GM12801 (cell line): ENCODE measurements around the gene ANKRD35.

Experiments used
- TF ChIP-seq, protein P1 (sequence below): IDR thresholded peaks from one replicate; pipeline ENCODE4 v1.5.1; 2011; ENCODE audit warnings: control low read depth; ENCODE audit not compliant: insufficient read length; ENCODE audit errors: extremely low read depth

ANKRD35 gene, protein sequence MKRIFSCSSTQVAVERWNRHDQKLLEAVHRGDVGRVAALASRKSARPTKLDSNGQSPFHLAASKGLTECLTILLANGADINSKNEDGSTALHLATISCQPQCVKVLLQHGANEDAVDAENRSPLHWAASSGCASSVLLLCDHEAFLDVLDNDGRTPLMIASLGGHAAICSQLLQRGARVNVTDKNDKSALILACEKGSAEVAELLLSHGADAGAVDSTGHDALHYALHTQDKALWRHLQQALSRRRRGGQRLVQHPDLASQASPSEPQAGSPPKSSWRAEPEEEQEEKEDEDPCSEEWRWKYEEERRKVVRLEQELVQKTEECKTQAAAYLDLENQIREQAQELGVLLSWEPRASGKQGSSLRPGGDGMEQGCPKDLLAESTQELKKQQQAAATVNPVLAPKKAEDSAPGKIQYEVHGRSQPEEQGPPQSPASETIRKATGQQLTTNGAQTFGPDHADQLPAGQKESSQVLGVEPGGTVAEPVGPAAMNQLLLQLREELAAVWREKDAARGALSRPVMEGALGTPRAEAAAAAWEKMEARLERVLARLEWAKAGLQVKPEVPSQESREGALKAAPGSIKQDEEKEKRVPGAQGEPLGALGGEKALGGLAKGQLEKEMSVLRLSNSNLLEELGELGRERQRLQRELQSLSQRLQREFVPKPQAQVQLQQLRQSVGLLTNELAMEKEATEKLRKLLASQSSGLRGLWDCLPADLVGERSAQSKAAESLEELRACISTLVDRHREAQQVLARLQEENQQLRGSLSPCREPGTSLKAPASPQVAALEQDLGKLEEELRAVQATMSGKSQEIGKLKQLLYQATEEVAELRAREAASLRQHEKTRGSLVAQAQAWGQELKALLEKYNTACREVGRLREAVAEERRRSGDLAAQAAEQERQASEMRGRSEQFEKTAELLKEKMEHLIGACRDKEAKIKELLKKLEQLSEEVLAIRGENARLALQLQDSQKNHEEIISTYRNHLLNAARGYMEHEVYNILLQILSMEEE

DNA sequence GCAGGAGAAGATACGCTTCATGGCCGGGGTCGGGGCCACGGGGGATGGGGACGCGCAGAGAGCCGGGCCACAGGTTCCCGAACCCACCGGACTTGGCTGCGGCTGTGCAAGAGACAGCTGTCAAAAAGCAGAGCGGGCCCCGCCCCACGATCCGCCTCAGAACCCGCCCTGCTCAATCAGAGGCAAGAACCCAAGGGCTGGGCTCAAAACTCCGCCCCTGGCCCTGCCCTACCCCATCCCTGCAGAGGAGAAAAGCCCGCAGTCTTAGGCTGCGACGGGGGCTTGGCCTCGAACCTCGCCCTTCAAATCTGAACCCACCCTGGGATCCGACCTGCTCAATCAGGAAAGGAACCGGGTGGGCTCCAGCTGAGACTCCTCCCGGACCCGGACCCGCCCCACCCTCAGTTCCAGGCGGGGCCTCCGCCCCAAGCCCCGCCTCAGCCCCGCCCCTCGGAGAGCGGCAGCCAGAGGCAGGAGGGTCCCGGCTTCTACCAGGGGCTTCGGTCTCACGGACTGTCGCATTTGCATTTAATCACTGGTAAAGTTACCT, at the start of gene ANKRD35:
TSS of gene ANKRD35 (minus strand) at position 129 of the 550 bp plus-strand sequence. CDS start at position 21, 108 bp downstream.
- TF ChIP-seq, protein P1, sequence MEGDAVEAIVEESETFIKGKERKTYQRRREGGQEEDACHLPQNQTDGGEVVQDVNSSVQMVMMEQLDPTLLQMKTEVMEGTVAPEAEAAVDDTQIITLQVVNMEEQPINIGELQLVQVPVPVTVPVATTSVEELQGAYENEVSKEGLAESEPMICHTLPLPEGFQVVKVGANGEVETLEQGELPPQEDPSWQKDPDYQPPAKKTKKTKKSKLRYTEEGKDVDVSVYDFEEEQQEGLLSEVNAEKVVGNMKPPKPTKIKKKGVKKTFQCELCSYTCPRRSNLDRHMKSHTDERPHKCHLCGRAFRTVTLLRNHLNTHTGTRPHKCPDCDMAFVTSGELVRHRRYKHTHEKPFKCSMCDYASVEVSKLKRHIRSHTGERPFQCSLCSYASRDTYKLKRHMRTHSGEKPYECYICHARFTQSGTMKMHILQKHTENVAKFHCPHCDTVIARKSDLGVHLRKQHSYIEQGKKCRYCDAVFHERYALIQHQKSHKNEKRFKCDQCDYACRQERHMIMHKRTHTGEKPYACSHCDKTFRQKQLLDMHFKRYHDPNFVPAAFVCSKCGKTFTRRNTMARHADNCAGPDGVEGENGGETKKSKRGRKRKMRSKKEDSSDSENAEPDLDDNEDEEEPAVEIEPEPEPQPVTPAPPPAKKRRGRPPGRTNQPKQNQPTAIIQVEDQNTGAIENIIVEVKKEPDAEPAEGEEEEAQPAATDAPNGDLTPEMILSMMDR, result no peak

DNA sequence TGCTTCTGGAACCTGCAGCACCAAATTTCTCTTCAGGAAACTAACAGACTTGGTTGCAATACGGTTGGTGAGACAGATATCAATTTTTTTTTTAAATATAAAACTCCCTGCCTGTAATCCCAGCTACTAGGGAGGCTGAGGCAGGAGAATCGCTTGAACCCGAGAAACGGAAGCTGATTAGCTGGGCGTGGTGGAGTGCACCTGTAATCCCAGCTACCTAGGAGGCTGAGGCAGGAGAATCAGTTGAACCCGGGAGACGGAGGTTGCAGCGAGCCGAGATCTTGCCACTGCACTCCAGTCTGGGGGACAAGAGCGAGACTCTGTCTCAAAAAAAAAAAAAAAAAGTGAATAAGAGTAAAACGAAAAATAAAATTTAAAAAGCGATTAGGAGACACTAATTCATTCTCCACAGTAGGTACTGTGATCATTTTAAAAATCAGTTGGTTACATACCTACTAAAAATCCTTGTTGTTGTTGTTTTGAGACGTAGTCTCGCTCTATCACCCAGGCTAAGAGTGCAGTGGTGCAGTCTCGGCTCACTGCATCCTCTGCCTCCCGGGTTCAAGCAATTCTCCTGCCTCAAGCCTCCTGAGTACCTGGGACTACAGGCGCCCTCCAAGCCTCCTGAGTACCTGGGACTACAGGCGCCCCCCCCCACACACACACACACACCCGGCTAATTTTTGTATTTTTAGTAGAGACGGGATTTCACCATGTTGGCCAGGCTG, 42.4 kb upstream of the ANKRD35 start:
- TF ChIP-seq, protein P1, result no peak

DNA sequence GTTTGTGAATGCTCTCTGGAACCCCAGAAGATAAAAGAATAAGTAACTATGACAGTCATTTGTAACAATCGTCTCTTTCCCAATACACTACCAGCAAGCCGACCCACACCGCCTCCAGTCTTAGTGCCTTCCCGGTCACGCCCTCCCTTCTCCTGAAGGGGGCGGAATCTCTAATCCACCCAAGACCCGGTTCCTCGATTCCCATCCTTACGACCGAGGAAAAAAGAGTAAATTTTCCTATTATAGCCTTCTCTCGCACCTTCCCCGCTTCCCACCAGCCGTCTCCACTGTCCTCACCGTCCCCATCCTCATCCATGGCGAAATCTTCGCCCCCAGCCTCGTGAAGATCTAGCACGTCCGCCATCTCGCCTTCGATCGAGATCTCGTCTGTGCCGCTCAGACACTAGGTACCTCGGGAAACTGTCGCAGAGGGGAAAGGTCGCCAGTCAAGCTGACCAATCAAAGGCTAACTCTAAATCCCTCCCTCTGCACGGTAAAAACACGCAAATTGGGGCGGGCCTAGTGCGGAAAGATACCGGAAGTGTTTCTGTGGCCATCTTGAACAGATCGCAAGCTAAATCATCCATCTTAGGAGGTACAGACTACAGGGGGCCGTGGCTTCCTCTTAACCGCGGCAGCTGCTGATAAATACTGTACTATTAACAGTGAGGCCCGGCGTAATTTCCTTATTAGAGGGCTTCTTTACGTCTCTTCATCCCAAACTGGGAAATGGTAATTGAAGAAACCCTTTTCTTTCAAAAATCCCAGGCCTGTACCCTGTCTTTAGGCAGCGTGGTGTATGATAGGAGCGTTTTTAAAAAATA, 41.6 kb upstream of the ANKRD35 start, which contains the start of gene RBM8A:
TSS of gene RBM8A (minus strand) at position 422 of the 824 bp plus-strand sequence. CDS start at position 364, 58 bp downstream.
- TF ChIP-seq, protein P1, result no peak

DNA sequence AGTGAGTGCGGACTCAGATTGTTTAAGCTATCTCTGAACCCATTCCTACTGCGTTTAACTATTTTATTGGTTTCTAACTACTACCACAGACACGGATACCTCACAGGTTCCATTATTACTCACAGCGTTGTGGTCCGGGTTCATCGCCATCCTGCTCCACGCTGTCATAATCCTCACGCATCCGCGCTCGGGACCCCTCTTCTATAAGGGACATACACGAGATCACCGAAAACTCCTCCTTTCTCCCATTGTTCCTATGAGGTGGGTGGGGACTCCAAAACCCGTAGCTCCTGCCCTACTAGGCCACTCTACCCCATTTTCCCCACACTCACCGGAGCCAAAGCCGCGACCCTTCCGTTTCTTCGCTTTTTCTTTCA, 41.0 kb upstream of the ANKRD35 start:
- TF ChIP-seq, protein P1, result no peak

DNA sequence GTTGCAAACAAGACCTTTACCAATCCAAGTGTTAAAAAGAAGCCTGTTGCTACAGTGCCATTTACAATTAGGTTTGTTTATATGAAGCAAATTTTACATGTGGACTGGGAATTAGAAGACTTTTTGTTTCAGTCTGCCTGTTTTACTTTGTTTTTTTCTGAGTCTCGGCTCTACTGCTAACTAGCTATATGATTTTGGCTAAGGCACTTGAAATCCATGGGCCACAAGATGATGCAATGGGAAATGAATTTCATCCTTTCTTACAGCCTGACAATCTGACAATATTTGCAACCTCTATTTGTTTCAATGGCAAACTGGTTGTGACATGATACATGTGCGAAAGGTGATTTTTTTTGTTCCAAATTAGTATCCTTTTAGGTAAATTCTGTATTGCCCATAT, 36.6 kb upstream of the ANKRD35 start:
- TF ChIP-seq, protein P1, result no peak

DNA sequence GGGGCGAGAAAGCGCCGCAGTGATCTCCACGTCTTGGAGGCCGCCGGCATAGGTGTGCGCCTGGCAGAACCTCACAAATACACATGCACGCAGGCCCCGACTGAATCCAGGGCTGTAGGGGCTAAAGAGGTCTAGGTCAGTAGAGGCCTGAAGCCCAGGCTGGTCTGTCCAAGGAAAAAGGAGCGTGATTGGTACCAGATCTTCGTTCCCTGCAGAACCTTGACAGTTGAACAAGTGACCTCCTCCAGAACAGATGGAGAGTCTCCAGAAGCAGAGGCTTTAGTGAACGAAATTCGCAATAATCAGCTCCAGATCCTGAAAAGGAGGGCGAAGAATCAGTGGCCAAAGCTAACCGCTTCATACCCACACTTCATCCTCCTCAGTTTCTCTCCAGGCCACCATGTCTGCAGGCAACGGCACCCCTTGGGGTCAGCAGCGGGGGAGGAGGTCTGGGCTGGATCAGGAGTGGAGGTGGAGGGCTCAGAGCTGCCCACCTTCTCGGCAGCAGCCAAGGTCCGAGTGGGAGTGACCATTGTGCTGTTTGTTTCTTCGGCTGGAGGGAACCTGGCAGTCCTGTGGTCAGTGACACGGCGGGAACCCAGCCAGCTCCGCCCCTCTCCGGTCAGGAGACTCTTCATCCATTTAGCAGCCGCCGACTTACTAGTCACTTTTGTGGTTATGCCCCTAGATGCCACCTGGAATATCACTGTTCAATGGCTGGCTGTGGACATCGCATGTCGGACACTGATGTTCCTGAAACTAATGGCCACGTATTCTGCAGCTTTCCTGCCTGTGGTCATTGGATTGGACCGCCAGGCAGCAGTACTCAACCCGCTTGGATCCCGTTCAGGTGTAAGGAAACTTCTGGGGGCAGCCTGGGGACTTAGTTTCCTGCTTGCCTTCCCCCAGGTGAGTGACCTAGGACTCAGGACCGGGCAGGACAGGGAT, 33.6 kb upstream of the ANKRD35 start:
- TF ChIP-seq, protein P1, result no peak
